ENCODE results near the gene SAFB2. TPM values are rescaled to one million over a fixed set of nuclear protein-coding genes. Genes with fewer than 3 reads are reported as not detected.
A peak's percentile ranks its signal among the peaks of the same experiment; 100 is the strongest.

SAFB2 gene
- total RNA-seq, 1 experiment from 2014 or later, result 76.1 TPM

GRCh38 chr19:5615756-5616327, 6.7 kb downstream of the SAFB2 start:
- H4K5ac ChIP-seq (ENCODE audit: insufficient read length, low read depth, low read length), result no peak overlapping the region
- H3K27ac ChIP-seq (ENCODE audit: insufficient read length, low read depth, low read length), result no peak overlapping the region
- peaks cover 11% of the 10 kb centered on the region; the same call in 1 of the 2 replicates for H3K79me2 ChIP-seq (ENCODE audit: insufficient read depth, low read length)
- no peak overlapping the region for H4K91ac ChIP-seq (ENCODE audit: insufficient read length, low read depth, low read length)
- WGBS (ENCODE audit: extremely low coverage, insufficient read length, low lambda C conversion rate), result no CpG with 5 or more reads among the region's 17 CpGs
- no peak overlapping the region for H2BK120ac ChIP-seq (ENCODE audit: low read depth, low read length, poor library complexity, severe bottlenecking)
- H3T11ph ChIP-seq (ENCODE audit: low read length), result no peak overlapping the region
- H3K23ac ChIP-seq (ENCODE audit: insufficient read length, low read depth, low read length), result no peak overlapping the region
- H3K4me2 ChIP-seq (ENCODE audit: insufficient read depth, insufficient read length, low read length), result no peak overlapping the region
- H3K27me3 ChIP-seq (ENCODE audit: insufficient read depth, low read length), result no peaks in the 10 kb centered on the region
- H3K9ac ChIP-seq (ENCODE audit: extremely low read depth, insufficient read length, low read length), result no peak overlapping the region
- no peak for DNase-seq
- H3K14ac ChIP-seq (ENCODE audit: insufficient read depth, low read length), result no peak overlapping the region
- H3K79me1 ChIP-seq (ENCODE audit: insufficient read depth, low read depth, low read length, poor library complexity, severe bottlenecking), result peaks cover 7% of the 10 kb centered on the region
- no peak overlapping the region for H3K18ac ChIP-seq (ENCODE audit: insufficient read length, low read depth, low read length)
- H3K4me1 ChIP-seq (ENCODE audit: insufficient read depth, low read length), result no peaks in the 10 kb centered on the region
- H2AK5ac ChIP-seq (ENCODE audit: insufficient read length, low read length), result no peak overlapping the region
- Mint-ChIP-seq H3K9me3 (no peaks in the 10 kb centered on the region), H3K36me3 (ENCODE audit: insufficient read depth in 1 of 3, low read depth in 3 of 3) (peaks cover 56 to 90% (median 81%) of the 10 kb centered on the region in 3 experiments; a peak in 6 of 7 replicates), H3K27me3 (ENCODE audit: low read depth) (no peaks in the 10 kb centered on the region), H3K4me3 (no peak overlapping the region), H3K27ac (0 out of 7 replicates have a peak overlapping the region, but pooled peaks of 2 of the 3 experiments have one; percentile 23 to 34), H3K4me1 (peaks cover 0 to under 1% of the 10 kb centered on the region in 2 experiments; a peak in 2 of 4 replicates)
- no peaks in the 10 kb centered on the region for H3K23me2 ChIP-seq (ENCODE audit: insufficient read length, low read depth, low read length, poor library complexity, severe bottlenecking)
- H2BK5ac ChIP-seq (ENCODE audit: insufficient read length, low read length), result no peak overlapping the region
- no peaks in the 10 kb centered on the region for H4K20me1 ChIP-seq (ENCODE audit: control insufficient read depth, insufficient read depth, insufficient read length)
- no peak overlapping the region for H2BK15ac ChIP-seq (ENCODE audit: low read depth, low read length)
- no peak overlapping the region for H2BK20ac ChIP-seq (ENCODE audit: low read depth, low read length, poor library complexity, severe bottlenecking)
- TF ChIP-seq CTCF (conservative IDR thresholded peaks at IDR 0.05), result no peak
- H3K9me3 ChIP-seq (ENCODE audit: control insufficient read depth, low read depth, low read length), result no peaks in the 10 kb centered on the region
- no peak overlapping the region for H2AFZ ChIP-seq (ENCODE audit: low read length)
- H4K8ac ChIP-seq (replicated peaks; ENCODE audit: insufficient read length, low read depth, low read length), result no peak overlapping the region
- H2BK12ac ChIP-seq (ENCODE audit: insufficient read length, low read depth, low read length), result no peak overlapping the region
- H3K4ac ChIP-seq (ENCODE audit: low read depth, low read length), result no peak overlapping the region
- no peak overlapping the region for H3K56ac ChIP-seq (ENCODE audit: insufficient read length, low read depth, low read length)
